Stimulated activated CD8-positive, alpha-beta memory T cell treated with anti-CD3 and anti-CD28 coated beads, Interleukin-15, amount 100 ng/mL, for 4 hours (primary cell): ENCODE measurements around the gene ITSN2.
"Not testable (repeated sequence)": the region's sequence is repeated elsewhere in the genome, so short reads cannot be mapped to it uniquely, and the experiment has no call there.

Source experiments
- DNase-seq, 2 donors: peaks; one replicate each; pipeline ENCODE4 v3.0.0-alpha.2; 2020; ENCODE audit warnings: low read depth in 2 of 2

Gene ITSN2

GRCh38 chr2:24363301-24363700 lies 3.0 kb upstream of the ITSN2 start:
- no peak for DNase-seq

DNA sequence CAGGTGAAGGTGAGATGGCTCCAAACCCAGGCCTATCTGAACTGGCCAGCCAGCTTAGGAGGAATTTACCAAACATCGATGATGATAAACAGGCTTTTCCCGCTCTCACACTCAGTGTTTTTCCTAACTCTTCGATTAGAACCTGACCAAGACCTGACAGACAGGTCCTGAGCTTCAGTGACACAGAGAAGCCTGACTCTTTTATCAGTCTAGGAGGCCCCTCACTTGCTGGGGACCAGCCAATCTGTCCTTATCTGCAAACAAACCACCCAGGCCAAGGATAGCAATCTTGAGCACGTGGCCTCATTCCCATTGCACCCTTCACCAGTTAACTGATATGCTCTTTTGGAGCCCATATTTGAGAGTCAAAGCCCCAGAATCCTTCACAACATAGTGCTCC lies 1.9 kb upstream of the ITSN2 start:
- DNase-seq = no peak

GRCh38 chr2:24360963-24361330 lies 611 bp upstream of the ITSN2 start:
- no peak for DNase-seq

GRCh38 chr2:24359129-24360049 lies 947 bp downstream of the ITSN2 start:
- peak in 1 of 2 donors; percentile 11 for DNase-seq

- DNase-seq = not testable (repeated sequence)
Measured at GRCh38 chr2:24357767-24358166, 2.6 kb downstream of the ITSN2 start.

GRCh38 chr2:24357115-24357514 lies 3.2 kb downstream of the ITSN2 start:
- DNase-seq = not testable (repeated sequence)

DNA sequence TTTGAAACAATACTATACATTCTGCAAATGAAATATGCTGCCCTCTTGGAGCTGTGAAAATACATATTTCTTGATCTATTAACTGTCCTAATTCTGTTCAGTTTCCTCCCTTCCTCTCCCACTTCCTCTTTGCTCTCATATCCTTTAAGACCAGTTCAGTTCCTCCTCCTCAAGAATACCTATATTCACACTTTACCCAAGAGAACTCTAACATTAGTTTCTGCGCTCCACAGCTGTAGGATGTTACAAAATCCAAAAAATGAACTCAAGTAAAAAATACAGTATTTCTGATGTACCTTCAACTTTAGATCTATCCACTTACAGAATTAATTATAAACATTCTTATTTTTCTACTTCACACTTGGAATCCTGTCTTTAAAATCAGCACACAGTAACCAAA lies 5.4 kb downstream of the ITSN2 start:
- DNase-seq = no peak

DNA sequence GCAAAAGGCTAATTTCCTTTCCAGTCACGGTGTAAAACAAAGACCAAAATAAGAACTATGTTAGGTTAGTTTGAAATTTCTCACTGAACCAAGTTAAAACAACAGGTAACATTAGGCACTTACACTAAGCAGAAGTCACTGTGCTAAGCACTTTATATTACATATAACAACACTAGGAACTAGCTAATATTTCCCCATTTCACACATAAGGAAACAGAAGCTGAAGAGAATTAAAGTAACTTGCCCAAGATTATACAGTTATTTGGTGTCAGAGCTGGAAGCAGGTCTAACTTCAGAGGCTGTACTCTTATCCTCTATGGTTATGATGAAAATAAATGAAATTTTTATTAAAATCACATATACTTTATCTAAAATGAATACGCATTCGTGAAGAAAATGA lies 5.9 kb downstream of the ITSN2 start:
- DNase-seq = no peak

GRCh38 chr2:24353973-24354372 lies 6.4 kb downstream of the ITSN2 start:
- DNase-seq = no peak

GRCh38 chr2:24353364-24353763 lies 7.0 kb downstream of the ITSN2 start:
- DNase-seq = no peak

GRCh38 chr2:24352664-24353063 lies 7.7 kb downstream of the ITSN2 start:
- no peak for DNase-seq

DNA sequence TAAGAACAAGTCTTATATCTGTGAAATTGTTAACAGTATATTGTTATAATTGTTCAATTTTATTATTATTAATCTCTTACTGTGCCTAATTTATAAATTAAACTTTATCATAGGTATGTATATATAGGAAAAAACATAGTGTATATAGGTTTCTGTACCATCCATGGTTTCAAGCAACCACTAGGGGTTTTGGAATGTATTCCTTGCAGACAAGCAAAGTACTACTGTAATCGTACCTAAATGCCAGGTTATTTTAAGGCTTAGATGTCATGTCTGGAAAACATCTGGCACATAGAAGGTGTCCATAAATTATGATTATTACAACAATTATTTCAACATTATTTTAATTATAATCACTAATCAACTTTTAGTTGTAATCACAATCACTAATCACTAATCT lies 8.4 kb downstream of the ITSN2 start:
- DNase-seq = no peak

DNA sequence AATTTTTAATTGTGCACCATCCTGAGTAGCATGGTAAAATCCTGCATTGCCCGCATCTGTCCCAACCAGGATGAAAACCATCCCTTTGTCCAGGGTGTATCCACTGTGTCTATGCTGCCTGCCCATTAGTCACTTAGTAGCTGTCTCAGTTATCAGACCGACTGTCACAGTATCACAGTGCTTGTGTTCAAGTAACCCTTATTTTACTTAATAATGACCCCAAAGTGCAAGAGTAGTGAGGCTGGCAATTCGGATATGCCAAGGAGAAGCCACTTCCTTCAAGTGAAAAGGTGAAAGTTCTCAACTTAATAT lies 8.8 kb downstream of the ITSN2 start:
- DNase-seq = no peak

DNA sequence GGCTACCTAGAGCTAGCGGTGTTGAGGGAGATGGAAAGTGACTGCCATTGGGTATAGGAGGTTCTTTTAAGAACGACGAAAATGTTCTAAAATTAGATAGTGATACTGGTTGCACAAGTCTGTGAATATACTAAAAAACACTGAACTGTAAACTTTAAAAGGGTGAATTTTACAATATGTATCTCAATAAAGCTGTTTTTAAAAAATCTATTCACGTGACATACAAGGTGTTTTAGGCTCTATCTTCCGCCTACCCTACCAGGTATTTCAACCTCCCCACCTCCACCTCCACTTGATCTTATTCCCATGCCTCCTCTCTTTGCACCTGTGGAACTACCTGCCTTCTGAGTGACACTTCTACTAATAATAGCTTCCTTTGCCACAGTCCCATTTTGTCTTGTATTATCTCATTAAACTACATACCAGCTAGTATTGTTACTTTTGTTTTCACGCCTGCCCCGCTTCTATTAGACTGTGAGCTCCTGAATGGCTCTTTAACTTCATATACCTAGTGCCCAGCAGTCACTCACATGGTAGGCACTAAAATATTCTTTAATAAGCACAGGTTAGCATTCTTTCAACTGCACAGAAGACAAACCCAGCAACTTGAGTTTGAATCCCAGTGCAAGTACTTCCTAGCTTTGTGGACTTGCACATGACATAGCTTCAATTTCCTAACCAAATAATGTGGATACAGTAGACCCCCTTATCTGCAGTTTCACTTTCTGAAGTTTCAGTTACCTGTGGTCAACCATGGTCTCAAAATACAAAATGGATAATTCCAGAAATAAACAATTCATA lies 9.3 kb downstream of the ITSN2 start:
- no peak for DNase-seq

GRCh38 chr2:24349097-24349496 lies 11.2 kb downstream of the ITSN2 start:
- DNase-seq = no peak

GRCh38 chr2:24345937-24346336 lies 14.4 kb downstream of the ITSN2 start:
- no peak for DNase-seq

DNA sequence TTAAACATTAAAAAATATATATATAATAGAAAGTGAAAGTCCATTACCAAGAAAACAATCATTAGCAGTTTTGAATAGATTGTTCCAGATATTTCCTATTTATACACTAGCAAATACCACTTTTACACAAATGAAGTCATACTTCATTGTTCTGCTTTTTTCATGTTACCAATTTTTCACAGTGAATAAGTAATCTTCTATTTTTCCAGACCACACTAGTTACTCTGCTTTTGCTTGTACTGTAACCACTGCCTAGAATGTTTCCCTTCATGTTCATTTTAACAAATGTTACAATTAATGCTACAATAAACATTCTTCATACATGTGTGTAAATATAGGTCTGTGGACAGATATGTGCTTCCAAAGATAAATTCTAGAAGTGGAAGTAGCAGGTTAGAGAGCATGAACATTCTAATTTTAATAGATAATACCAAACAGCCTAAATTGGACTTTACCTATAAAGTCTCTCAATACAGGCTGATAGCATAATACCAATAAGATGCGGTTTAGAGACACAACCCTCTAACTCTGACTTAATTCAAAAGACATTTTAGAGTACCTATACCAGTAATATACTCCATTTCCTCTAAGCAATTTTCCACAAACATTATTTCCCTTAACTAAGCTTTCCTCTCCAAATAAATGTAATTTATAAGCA lies 17.0 kb downstream of the ITSN2 start:
- DNase-seq = no peak

- DNase-seq = no peak
Measured at GRCh38 chr2:24342110-24342910, 18.0 kb downstream of the ITSN2 start.

- DNase-seq = no peak
Measured at GRCh38 chr2:24339856-24340262, 20.5 kb downstream of the ITSN2 start.

GRCh38 chr2:24339098-24339497 lies 21.2 kb downstream of the ITSN2 start:
- not testable (repeated sequence) for DNase-seq

GRCh38 chr2:24337890-24338289 lies 22.4 kb downstream of the ITSN2 start:
- no peak for DNase-seq

DNA sequence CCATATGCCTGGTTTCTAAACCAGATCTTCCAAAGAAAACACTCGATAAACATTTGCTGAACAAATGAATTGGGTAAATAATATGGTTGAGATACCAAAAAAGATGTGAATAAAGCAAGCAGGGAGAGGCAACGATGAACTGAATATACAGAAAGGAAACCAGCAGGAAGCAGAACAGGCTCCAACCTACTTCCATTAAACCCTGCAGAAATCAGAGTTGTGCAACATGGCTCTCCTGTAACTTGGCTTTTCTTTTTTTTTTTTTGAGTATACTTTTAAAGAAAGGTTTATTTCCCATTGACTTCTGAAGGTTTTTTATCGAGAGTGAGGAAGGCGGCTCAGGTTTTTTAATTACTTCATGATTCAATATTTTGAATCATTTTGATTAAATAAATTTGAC lies 23.5 kb downstream of the ITSN2 start:
- no peak for DNase-seq
